ENCODE data around the gene CEACAM20. TPM values are rescaled to one million over a fixed set of nuclear protein-coding genes. Genes with fewer than 3 reads are reported as not detected.
"Not testable (repeated sequence)": the region's sequence is repeated elsewhere in the genome, so short reads cannot be mapped to it uniquely, and the experiment has no call there.

Gene CEACAM20
- total RNA-seq, 1 experiment from 2014 or later = not detected

DNA sequence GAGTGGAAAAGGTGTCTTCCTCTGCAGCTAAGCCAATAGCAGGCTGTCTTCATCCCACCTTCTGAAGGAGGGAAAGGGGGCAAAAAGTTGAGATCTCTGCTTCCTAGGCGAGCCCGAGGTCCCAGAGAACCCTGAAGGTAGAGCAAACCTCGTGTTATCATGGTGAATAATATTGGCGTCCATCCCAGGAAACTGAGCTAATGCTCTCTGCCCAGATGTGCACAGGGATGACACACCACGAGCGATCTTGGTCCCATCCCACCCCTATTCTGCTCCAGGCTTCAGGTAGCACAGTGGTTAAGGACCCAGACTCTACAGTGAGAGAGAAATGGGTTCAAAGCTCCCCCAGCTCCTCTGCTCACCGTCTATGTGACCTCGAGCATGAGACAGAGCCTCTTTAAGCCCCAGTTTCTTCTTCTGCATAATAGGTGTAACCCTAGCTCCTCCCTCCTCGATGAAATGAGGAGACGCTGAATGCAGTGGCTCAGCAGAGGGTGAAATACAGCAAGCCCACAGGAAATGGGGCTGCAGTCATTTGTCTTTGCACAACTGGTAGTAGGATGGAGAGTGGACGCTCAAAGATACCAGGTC is 9.9 kb upstream of the CEACAM20 start:
- ChIA-PET CTCF (no interaction called here), POLR2A (ENCODE audit: low non-redundant PET) (no interaction called here)
- Histone ChIP-seq H3K9me3 (ENCODE audit: low read depth, low read length, poor library complexity, severe bottlenecking) (no peaks in the 10 kb centered on the region), H3K27ac (ENCODE audit: low read depth, low read length, poor library complexity, severe bottlenecking) (no peak overlapping the region), H3K4me1 (ENCODE audit: insufficient read depth, low read length, poor library complexity, severe bottlenecking) (no peaks in the 10 kb centered on the region), H3K36me3 (ENCODE audit: insufficient read depth, low read length, poor library complexity, severe bottlenecking) (no peaks in the 10 kb centered on the region), H3K4me3 (ENCODE audit: low read depth, low read length, poor library complexity, severe bottlenecking) (no peak overlapping the region), H3K27me3 (replicated peaks; ENCODE audit: insufficient read depth, low read depth, low read length, poor library complexity) (no peaks in the 10 kb centered on the region)
- TF ChIP-seq, protein P1, sequence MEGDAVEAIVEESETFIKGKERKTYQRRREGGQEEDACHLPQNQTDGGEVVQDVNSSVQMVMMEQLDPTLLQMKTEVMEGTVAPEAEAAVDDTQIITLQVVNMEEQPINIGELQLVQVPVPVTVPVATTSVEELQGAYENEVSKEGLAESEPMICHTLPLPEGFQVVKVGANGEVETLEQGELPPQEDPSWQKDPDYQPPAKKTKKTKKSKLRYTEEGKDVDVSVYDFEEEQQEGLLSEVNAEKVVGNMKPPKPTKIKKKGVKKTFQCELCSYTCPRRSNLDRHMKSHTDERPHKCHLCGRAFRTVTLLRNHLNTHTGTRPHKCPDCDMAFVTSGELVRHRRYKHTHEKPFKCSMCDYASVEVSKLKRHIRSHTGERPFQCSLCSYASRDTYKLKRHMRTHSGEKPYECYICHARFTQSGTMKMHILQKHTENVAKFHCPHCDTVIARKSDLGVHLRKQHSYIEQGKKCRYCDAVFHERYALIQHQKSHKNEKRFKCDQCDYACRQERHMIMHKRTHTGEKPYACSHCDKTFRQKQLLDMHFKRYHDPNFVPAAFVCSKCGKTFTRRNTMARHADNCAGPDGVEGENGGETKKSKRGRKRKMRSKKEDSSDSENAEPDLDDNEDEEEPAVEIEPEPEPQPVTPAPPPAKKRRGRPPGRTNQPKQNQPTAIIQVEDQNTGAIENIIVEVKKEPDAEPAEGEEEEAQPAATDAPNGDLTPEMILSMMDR (conservative IDR thresholded peaks at IDR 0.05; ENCODE audit: low read depth, low read length) = no peak
- TF ChIP-seq EZH2 (IDR thresholded peaks at IDR 0.05; ENCODE audit: borderline replicate concordance, low read depth, low read length, poor library complexity, severe bottlenecking) = no peak
- BruUV-seq (replicated peaks) = no TSS peak
- no peak for DNase-seq (ENCODE audit: low spot score)
- intact Hi-C loops (cut with micrococcal nuclease; ENCODE audit: unreplicated experiment) = no loop called here

- BruUV-seq (replicated peaks); intact Hi-C loops (cut with micrococcal nuclease; ENCODE audit: unreplicated experiment); H3K27me3 ChIP-seq (replicated peaks; ENCODE audit: insufficient read depth, low read depth, low read length, poor library complexity); POLR2A ChIA-PET (ENCODE audit: low non-redundant PET); H3K4me3 ChIP-seq (ENCODE audit: low read depth, low read length, poor library complexity, severe bottlenecking); CTCF ChIA-PET; H3K9me3 ChIP-seq (ENCODE audit: low read depth, low read length, poor library complexity, severe bottlenecking); DNase-seq (ENCODE audit: low spot score); H3K4me1 ChIP-seq (ENCODE audit: insufficient read depth, low read length, poor library complexity, severe bottlenecking); H3K36me3 ChIP-seq (ENCODE audit: insufficient read depth, low read length, poor library complexity, severe bottlenecking); H3K27ac ChIP-seq (ENCODE audit: low read depth, low read length, poor library complexity, severe bottlenecking): not testable (repeated sequence)
These were observed 5.9 kb upstream of the CEACAM20 start for GRCh38 chr19:44535361-44535760.

DNA sequence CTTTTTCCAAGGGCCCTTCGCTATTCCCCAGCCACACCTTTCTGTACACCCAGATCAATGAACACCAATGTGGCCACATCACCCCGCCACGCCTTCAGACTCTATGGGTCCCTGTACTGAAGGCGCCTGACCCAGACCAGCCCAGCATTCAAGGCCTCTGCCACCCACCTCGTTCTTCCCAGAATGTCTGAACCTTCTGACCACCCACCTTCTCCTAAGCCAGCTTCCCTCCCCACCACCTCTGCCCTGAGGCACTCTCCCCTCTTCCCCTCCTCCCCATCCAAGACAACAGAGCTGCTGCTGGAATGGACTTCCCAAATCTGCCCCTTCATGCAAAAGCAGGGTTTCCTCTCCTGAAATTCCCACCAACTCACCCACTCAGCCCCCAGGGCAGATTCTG is 3.3 kb upstream of the CEACAM20 start:
- Histone ChIP-seq H3K36me3 (ENCODE audit: insufficient read depth, low read length, poor library complexity, severe bottlenecking) (no peaks in the 10 kb centered on the region), H3K4me1 (ENCODE audit: insufficient read depth, low read length, poor library complexity, severe bottlenecking) (no peaks in the 10 kb centered on the region), H3K9me3 (ENCODE audit: low read depth, low read length, poor library complexity, severe bottlenecking) (no peaks in the 10 kb centered on the region), H3K4me3 (ENCODE audit: low read depth, low read length, poor library complexity, severe bottlenecking) (no peak overlapping the region), H3K27me3 (replicated peaks; ENCODE audit: insufficient read depth, low read depth, low read length, poor library complexity) (no peaks in the 10 kb centered on the region), H3K27ac (ENCODE audit: low read depth, low read length, poor library complexity, severe bottlenecking) (no peak overlapping the region)
- no peak for TF ChIP-seq EZH2 (IDR thresholded peaks at IDR 0.05; ENCODE audit: borderline replicate concordance, low read depth, low read length, poor library complexity, severe bottlenecking)
- intact Hi-C loops (cut with micrococcal nuclease; ENCODE audit: unreplicated experiment) = no loop called here
- POLR2A ChIA-PET (ENCODE audit: low non-redundant PET) = no interaction called here
- CTCF ChIA-PET = no interaction called here
- no peak for DNase-seq (ENCODE audit: low spot score)
- BruUV-seq (replicated peaks) = no TSS peak

GRCh38 chr19:44530777-44531176 is 1.3 kb upstream of the CEACAM20 start:
- DNase-seq (ENCODE audit: low spot score) = no peak
- H3K36me3 ChIP-seq (ENCODE audit: insufficient read depth, low read length, poor library complexity, severe bottlenecking) = no peaks in the 10 kb centered on the region
- POLR2A ChIA-PET (ENCODE audit: low non-redundant PET) = no interaction called here
- no peaks in the 10 kb centered on the region for H3K9me3 ChIP-seq (ENCODE audit: low read depth, low read length, poor library complexity, severe bottlenecking)
- H3K27ac ChIP-seq (ENCODE audit: low read depth, low read length, poor library complexity, severe bottlenecking) = no peak overlapping the region
- H3K4me1 ChIP-seq (ENCODE audit: insufficient read depth, low read length, poor library complexity, severe bottlenecking) = no peaks in the 10 kb centered on the region
- H3K27me3 ChIP-seq (replicated peaks; ENCODE audit: insufficient read depth, low read depth, low read length, poor library complexity) = no peaks in the 10 kb centered on the region
- CTCF ChIA-PET = no interaction called here
- BruUV-seq (replicated peaks) = no TSS peak
- intact Hi-C loops (cut with micrococcal nuclease; ENCODE audit: unreplicated experiment) = no loop called here
- no peak for TF ChIP-seq EZH2 (IDR thresholded peaks at IDR 0.05; ENCODE audit: borderline replicate concordance, low read depth, low read length, poor library complexity, severe bottlenecking)
- TF ChIP-seq, protein P1 (conservative IDR thresholded peaks at IDR 0.05; ENCODE audit: low read depth, low read length) = no peak
- H3K4me3 ChIP-seq (ENCODE audit: low read depth, low read length, poor library complexity, severe bottlenecking) = no peak overlapping the region

Measured in A673 (cell line).